Muscle of back (tissue), 13 donors: ENCODE results near the gene TPCN2. TPM values are rescaled to one million over a fixed set of nuclear protein-coding genes. Genes with fewer than 3 reads are reported as not detected.
A peak's percentile ranks its signal among the peaks of the same experiment; 100 is the strongest.
"Not testable (repeated sequence)": the region's sequence is repeated elsewhere in the genome, so short reads cannot be mapped to it uniquely, and the experiment has no call there.

Experiments
- DNase-seq, 3 donors: peaks; one replicate each; pipeline versions ENCODE4 v3.0.0 to v3.0.0-alpha.2; 2013
- long read RNA-seq, 9 donors: transcript quantifications; one replicate each; lab custom pipeline, GENCODE V29; 2026
- polyA plus RNA-seq, 10 donors: library from polyadenylated mRNA; unstranded; fragments of 120-200 nt; gene quantifications; one replicate each; pipeline ENCODE4 v1.2.1, GENCODE V29; 2013; ENCODE audit not compliant: insufficient read length in 10 of 10

The TPCN2 gene
- 10 to 100 TPM in 1 of 10 donors, 1 to 10 TPM in 9; 5.8 to 10.4 (median 7.7) TPM for polyA plus RNA-seq
- long read RNA-seq, donor 1 = 0 reads
- long read RNA-seq, donor 2 = 0 reads
- long read RNA-seq, donor 3 = 0 reads
- long read RNA-seq, donor 4 = 0 reads
- long read RNA-seq, donor 5 = 0 reads
- long read RNA-seq, donor 6 = 0 reads
- long read RNA-seq, donor 7 = 0 reads
- long read RNA-seq, donor 8 = 0 reads
- long read RNA-seq, donor 9 = 0 reads

GRCh38 chr11:69048694-69049489 lies at the start of gene TPCN2:
Gene TPCN2, plus strand, starts transcription at chr11:69048932. Its CDS starts 66 bp downstream, at chr11:69048998.
- DNase-seq = peak; percentile 96 to 98 (median 98)

GRCh38 chr11:68999093-68999747 lies 49.5 kb upstream of the TPCN2 start:
- no peak for DNase-seq

GRCh38 chr11:68999748-69000355 lies 48.9 kb upstream of the TPCN2 start:
- not testable (repeated sequence) for DNase-seq

- no peak for DNase-seq
Measured at GRCh38 chr11:69000391-69000790, 48.3 kb upstream of the TPCN2 start.

- peak; percentile 72 to 83 (median 73) for DNase-seq
Measured at GRCh38 chr11:69000831-69001242, 47.9 kb upstream of the TPCN2 start.

- DNase-seq = peak in 1 of 3 donors; percentile 33
Measured at GRCh38 chr11:69001243-69002081, 47.3 kb upstream of the TPCN2 start.

- DNase-seq = no peak
Measured at GRCh38 chr11:69002110-69002569, 46.6 kb upstream of the TPCN2 start.

GRCh38 chr11:69002570-69003231 lies 46.0 kb upstream of the TPCN2 start:
- DNase-seq = no peak

GRCh38 chr11:69003301-69003865 lies 45.3 kb upstream of the TPCN2 start:
- no peak for DNase-seq

- DNase-seq = no peak
Measured at GRCh38 chr11:69003866-69004367, 44.8 kb upstream of the TPCN2 start.

GRCh38 chr11:69004411-69005182 lies 44.1 kb upstream of the TPCN2 start:
- no peak for DNase-seq

GRCh38 chr11:69005183-69005630 lies 43.5 kb upstream of the TPCN2 start:
- DNase-seq = no peak

GRCh38 chr11:69005631-69006368 lies 42.9 kb upstream of the TPCN2 start:
- no peak for DNase-seq

- DNase-seq = no peak
Measured at GRCh38 chr11:69006816-69007215, 41.9 kb upstream of the TPCN2 start.

GRCh38 chr11:69007975-69008381 lies 40.8 kb upstream of the TPCN2 start:
- peak in 1 of 3 donors; percentile 49 for DNase-seq

- DNase-seq = peak; percentile 62 to 88 (median 85)
Measured at GRCh38 chr11:69008737-69009440, 39.8 kb upstream of the TPCN2 start.

GRCh38 chr11:69009441-69010211 lies 39.1 kb upstream of the TPCN2 start:
- no peak for DNase-seq
